Natural killer cell (primary cell): ENCODE data around the gene SLC44A3. TPM values are rescaled to one million over a fixed set of nuclear protein-coding genes. Genes with fewer than 3 reads are reported as not detected.
A peak's percentile ranks its signal among the peaks of the same experiment; 100 is the strongest.

ENCODE experiments used
- ATAC-seq, 3 donors: fragments of 150-1000 bp in 2 of 3; fragments of 200-7000 bp in 1 of 3; cut with Tn5 transposase; 1 replicate in 1 of 3; 2 replicates in 2 of 3; pipeline ENCODE4 v1.10.0; 2021; ENCODE audit warnings: mild to moderate bottlenecking in 2 of 3, moderate library complexity in 2 of 3
- DNase-seq, 2 donors: peaks; one replicate each; pipeline versions ENCODE4 v3.0.0 to v3.0.0-alpha.2; 2013 to 2021; ENCODE audit warnings: mixed read lengths in 1 of 2
- H3K27ac ChIP-seq: one replicate; pipeline ENCODE4 v1.5.1; 2013; ENCODE audit warnings: mild to moderate bottlenecking, low read length
- H3K27me3 ChIP-seq: one replicate; pipeline ENCODE4 v1.6.1; 2013; ENCODE audit warnings: low read length; ENCODE audit not compliant: control insufficient read depth, insufficient read depth
- H3K36me3 ChIP-seq: one replicate; pipeline ENCODE4 v1.6.1; 2013; ENCODE audit warnings: low read length; ENCODE audit not compliant: control insufficient read depth, insufficient read depth
- H3K4me1 ChIP-seq: one replicate; pipeline ENCODE4 v1.6.1; 2013; ENCODE audit warnings: low read length; ENCODE audit not compliant: control insufficient read depth, insufficient read depth
- H3K4me3 ChIP-seq: one replicate; pipeline ENCODE4 v1.5.1; 2013; ENCODE audit warnings: low read length
- H3K9me3 ChIP-seq: one replicate; pipeline ENCODE4 v1.6.1; 2013; ENCODE audit warnings: low read length; ENCODE audit not compliant: control insufficient read depth, insufficient read depth
- H3K27ac Mint-ChIP-seq, 2 donors: one replicate each; pipeline ENCODE4 v1.8.0; 2022; ENCODE audit warnings: mild to moderate bottlenecking in 2 of 2, mixed read lengths in 2 of 2, moderate library complexity in 1 of 2
- H3K27me3 Mint-ChIP-seq, 2 donors: one replicate each; pipeline ENCODE4 v1.8.0; 2022; ENCODE audit warnings: low read depth in 2 of 2, mixed read lengths in 2 of 2
- H3K36me3 Mint-ChIP-seq: one replicate; pipeline ENCODE4 v1.8.0; 2022; ENCODE audit warnings: mixed read lengths
- H3K4me1 Mint-ChIP-seq, 2 donors: one replicate each; pipeline ENCODE4 v1.8.0; 2022; ENCODE audit warnings: mixed read lengths in 2 of 2
- H3K4me3 Mint-ChIP-seq: one replicate; pipeline ENCODE4 v1.8.0; 2022; ENCODE audit warnings: mild to moderate bottlenecking, moderate library complexity, mixed read lengths
- H3K9me3 Mint-ChIP-seq, 2 donors: one replicate each; pipeline ENCODE4 v1.8.0; 2022; ENCODE audit warnings: mixed read lengths in 2 of 2
- CTCF ChIP-seq: fragments of 200-600 bp; IDR thresholded peaks from one replicate; pipeline ENCODE4 v1.8.0; 2022; ENCODE audit warnings: antibody characterized with exemption
- WGBS: methylation state at CpG from one replicate; pipeline ENCODE4 v1.1.7; 2013; ENCODE audit warnings: missing lambda C conversion rate; ENCODE audit not compliant: insufficient coverage; 5-methylcytosine and 5-hydroxymethylcytosine counted together
- intact Hi-C: fragments of 100-400 bp; cut with micrococcal nuclease; formaldehyde crosslinking; loops from one replicate; pipeline ENCODE4 v1.14.2; 2022
- total RNA-seq, 4 donors: library from RNA; stranded (reverse); fragments of 120-200 nt in 1 of 4; gene quantifications; one replicate each; pipeline versions ENCODE4 v1.2.3 to v1.2.4, GENCODE V29; 2013 to 2022

SLC44A3 gene
- total RNA-seq, 3 donors from 2014 or later (not counting 1 experiment from before 2014, with no cell fraction given): 0.58 TPM; not detected in 2

GRCh38 chr1:94852788-94853187 is 32.6 kb downstream of the SLC44A3 start:
- no peak for ATAC-seq
- H3K27ac ChIP-seq: no peak overlapping the region

GRCh38 chr1:94854458-94855306 is 34.5 kb downstream of the SLC44A3 start:
- Mint-ChIP-seq H3K9me3 (no peaks in the 10 kb centered on the region), H3K36me3 (no peaks in the 10 kb centered on the region), H3K4me3 (no peak overlapping the region), H3K27ac (no peak overlapping the region), H3K4me1 (no peaks in the 10 kb centered on the region), H3K27me3 (peaks cover 5 to 7% of the 10 kb centered on the region in 2 donors)
- TF ChIP-seq CTCF: peak; percentile 66
- Histone ChIP-seq H3K27ac (no peak overlapping the region), H3K36me3 (no peaks in the 10 kb centered on the region), H3K9me3 (no peaks in the 10 kb centered on the region), H3K4me3 (peak overlapping the region; percentile 41), H3K27me3 (peaks cover 2% of the 10 kb centered on the region), H3K4me1 (peaks cover 6% of the 10 kb centered on the region)
- intact Hi-C loops: loop anchor here (1.0 kb wide), 1 partner anchor 189 kb away; no protein-coding TSS in a partner anchor
- peak; percentile 96 to 98 (median 98) for ATAC-seq
- WGBS: 21% methylated on average over 21 of the region's 21 CpGs
- DNase-seq: peak; percentile 53 to 90

More at GRCh38 chr1:94852788-94853187, 32.6 kb downstream of the SLC44A3 start:
- no peaks in the 10 kb centered on the region for H3K9me3 Mint-ChIP-seq
- no peak for DNase-seq
- intact Hi-C loops: no loop called here
- H3K4me1 Mint-ChIP-seq: no peaks in the 10 kb centered on the region
- H3K4me3 Mint-ChIP-seq: no peak overlapping the region
- Histone ChIP-seq H3K9me3 (no peaks in the 10 kb centered on the region), H3K27me3 (peaks cover 2% of the 10 kb centered on the region), H3K36me3 (no peaks in the 10 kb centered on the region), H3K4me1 (peaks cover 6% of the 10 kb centered on the region), H3K4me3 (no peak overlapping the region)
- 72% methylated on average over 2 of the region's 2 CpGs for WGBS
- no peaks in the 10 kb centered on the region for H3K36me3 Mint-ChIP-seq
- H3K27ac Mint-ChIP-seq: no peak overlapping the region
- H3K27me3 Mint-ChIP-seq: peaks cover 4 to 6% of the 10 kb centered on the region in 2 donors
- TF ChIP-seq CTCF: no peak

GRCh38 chr1:94855307-94855700 is 35.1 kb downstream of the SLC44A3 start:
- 86% methylated on average over 2 of the region's 2 CpGs for WGBS
- no peaks in the 10 kb centered on the region for H3K36me3 ChIP-seq
- Mint-ChIP-seq H3K27me3 (peaks cover 10 to 12% of the 10 kb centered on the region in 2 donors), H3K9me3 (no peaks in the 10 kb centered on the region), H3K36me3 (no peaks in the 10 kb centered on the region), H3K4me3 (no peak overlapping the region), H3K27ac (no peak overlapping the region), H3K4me1 (no peaks in the 10 kb centered on the region)
- H3K4me1 ChIP-seq: peaks cover 6% of the 10 kb centered on the region
- H3K27me3 ChIP-seq: peaks cover 2% of the 10 kb centered on the region
- no peak for TF ChIP-seq CTCF
- H3K27ac ChIP-seq: no peak overlapping the region
- H3K9me3 ChIP-seq: no peaks in the 10 kb centered on the region
- DNase-seq (no peak), ATAC-seq (no peak)
- H3K4me3 ChIP-seq: no peak overlapping the region
- intact Hi-C loops: no loop called here
